ES-I3 (cell line): ENCODE measurements around the gene COPS8.

Experiments used
- H3K36me3 ChIP-seq: 2 replicates; pipeline ENCODE4 v1.6.1; 2013; ENCODE audit warnings: mild to moderate bottlenecking, low read length, control low read depth, moderate library complexity; ENCODE audit not compliant: insufficient read depth
- H3K4me1 ChIP-seq: 2 replicates; pipeline ENCODE4 v1.6.1; 2013; ENCODE audit warnings: mild to moderate bottlenecking, control low read depth, low read length; ENCODE audit not compliant: insufficient read depth
- H3K9ac ChIP-seq: 2 replicates; pipeline ENCODE4 v1.6.1; 2013; ENCODE audit warnings: low read depth, mild to moderate bottlenecking, low read length, moderate library complexity
- H3K9me3 ChIP-seq: 2 replicates; pipeline ENCODE4 v1.6.1; 2013; ENCODE audit warnings: mild to moderate bottlenecking, low read length, moderate library complexity; ENCODE audit not compliant: control insufficient read depth, insufficient read depth

The COPS8 gene

DNA sequence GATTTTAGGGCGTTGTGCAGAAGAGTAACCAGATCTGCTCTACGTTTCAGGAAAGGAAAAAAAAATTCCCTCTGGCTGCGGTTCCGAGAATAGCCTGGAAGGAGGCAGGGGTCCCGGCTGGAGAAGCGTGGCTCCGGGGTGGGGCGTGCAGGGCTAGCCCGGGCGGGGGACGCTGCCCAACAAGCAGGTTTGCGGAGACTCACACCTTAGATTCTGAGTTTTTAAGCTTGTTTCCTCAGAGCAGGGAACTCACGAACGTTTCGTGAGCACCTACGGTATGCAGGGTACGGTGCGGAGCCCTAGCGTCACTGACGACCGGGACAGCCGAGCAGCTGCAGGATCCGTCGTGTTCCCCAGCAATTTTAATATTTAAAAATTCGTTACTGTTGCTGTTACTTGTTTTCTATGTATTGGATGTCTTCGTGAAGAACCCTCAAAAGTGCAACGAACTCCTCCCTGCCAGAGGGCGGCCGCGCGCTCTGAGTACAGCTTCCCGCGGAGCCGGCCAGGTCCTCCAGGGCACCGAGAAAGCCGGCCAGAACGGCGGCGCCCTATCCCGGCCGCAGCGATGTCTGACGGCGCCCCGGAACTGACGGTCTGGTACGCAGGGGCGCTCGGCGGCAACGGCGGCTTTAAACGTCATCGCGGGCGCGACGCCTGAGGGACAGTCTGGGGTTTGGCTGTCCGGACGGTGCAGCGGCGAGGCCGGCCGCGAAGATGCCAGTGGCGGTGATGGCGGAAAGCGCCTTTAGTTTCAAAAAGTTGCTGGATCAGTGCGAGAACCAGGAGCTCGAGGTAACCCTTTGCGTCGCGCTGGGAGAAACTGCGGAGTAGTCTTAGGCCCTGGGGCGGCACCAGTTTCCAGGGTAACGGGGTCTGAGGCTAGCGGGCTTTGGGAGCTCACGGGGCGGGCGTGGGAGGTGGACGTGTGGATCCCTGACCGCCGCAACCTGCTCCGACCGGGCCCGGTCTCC, at the start of gene COPS8:
Gene COPS8, plus strand, starts transcription at position 642 of the 974 bp plus-strand sequence. Its CDS starts 76 bp downstream, at position 718.
- H3K9me3 ChIP-seq: no peaks in the 10 kb centered on the region
- H3K4me1 ChIP-seq: no peaks in the 10 kb centered on the region
- no peaks in the 10 kb centered on the region; the same call in 1 of the 2 replicates for H3K36me3 ChIP-seq
- H3K9ac ChIP-seq: peak within 1 kb of the TSS; percentile 95

DNA sequence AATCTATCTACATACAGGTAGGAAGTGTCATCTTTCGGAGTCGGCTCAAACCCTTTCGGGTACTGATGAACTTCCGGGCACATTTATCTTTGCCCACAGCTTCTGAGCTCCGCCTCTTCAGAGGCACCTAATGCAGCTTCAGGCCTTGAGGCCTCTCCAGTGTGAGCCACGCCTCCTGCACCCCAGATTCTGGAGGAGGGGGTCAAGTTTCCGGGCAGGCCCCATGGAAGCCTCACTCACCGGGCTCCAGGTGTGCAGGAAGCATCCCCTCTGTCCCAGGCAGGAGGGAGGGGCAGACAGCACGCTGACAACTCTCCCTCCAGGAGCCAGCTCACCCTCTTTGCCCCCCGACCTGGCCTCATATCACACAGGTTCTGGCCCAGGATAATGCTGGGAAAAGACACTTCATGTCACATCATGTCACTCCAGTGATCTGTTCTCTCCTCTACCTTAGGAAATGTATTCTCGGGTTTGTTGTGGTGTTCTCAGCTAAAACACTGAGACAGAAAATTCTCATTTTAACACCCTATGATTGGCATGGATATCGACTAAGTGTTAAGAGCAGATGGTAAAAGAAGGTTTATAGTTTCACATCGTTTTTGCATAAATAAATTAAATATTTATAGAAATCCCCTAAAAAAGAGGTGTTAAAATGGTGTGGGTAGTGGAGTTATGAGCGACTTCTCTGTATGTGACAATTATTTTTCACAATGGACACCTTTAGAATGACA, 46.2 kb upstream of the COPS8 start:
- H3K4me1 ChIP-seq: peaks cover 4% of the 10 kb centered on the region; the same call in 1 of the 2 replicates
- H3K9me3 ChIP-seq: no peaks in the 10 kb centered on the region
- no peaks in the 10 kb centered on the region for H3K36me3 ChIP-seq
- no peak overlapping the region for H3K9ac ChIP-seq

DNA sequence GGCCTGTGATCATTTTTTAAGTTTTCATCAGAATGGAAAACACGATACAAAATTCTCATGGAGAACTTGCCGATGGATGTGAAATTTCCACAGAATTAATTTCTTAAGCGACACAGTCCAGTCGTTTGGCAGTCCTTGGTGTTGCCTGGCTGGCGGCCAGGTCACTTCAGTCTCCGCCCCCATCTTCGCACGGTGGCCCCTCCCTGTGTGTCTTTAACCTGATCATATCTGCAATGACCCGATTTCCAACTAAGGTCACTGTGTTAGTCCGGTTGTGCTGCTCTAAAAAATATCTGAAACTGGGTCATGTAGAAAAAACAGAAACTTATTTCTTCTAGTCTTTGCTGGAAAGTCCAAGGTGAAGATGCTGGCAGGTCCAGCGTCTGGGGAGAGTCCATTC, 44.5 kb upstream of the COPS8 start:
- H3K36me3 ChIP-seq: no peaks in the 10 kb centered on the region
- H3K4me1 ChIP-seq: peaks cover 4% of the 10 kb centered on the region; the same call in 1 of the 2 replicates
- H3K9ac ChIP-seq: no peak overlapping the region
- H3K9me3 ChIP-seq: no peaks in the 10 kb centered on the region

DNA sequence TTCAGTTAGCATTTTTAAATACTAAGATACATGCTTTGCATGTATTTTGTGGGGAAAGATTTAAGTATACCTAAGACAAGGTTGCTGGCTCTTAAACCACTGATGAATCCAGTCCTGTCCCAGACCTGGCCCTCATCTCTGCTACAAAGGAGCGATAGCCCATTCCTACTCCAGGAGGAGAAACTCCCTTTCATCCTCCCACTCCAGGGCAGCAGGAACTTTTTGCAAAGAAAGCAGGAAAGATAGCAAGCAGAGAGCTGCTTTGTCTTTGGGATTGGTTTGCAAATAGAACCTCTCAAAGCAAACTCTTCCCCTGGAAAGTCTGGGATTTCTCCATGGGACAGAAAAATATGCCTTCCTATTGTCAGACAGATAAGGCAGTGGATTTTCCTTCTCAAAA, 43.6 kb upstream of the COPS8 start:
- Histone ChIP-seq H3K9me3 (no peaks in the 10 kb centered on the region), H3K4me1 (peaks cover 4% of the 10 kb centered on the region; the same call in 1 of the 2 replicates), H3K9ac (no peak overlapping the region), H3K36me3 (no peaks in the 10 kb centered on the region)

DNA sequence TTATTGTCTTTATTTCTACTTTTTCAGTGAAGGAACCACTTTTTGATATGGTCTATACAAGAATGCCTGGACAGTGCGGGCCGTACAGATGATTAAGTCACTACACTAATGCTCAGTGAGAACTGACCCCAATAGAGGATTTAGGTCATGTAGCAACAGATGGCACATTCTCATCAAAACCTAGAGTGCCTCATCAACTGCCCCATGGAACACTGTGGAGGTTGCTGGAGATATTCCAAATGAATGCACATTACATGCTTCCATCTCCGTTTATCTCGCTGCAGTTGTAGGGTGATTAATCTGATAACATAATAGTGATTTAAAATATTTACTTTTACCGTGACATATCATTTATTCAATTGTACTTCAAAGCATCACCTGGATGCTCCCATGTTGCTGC, 41.8 kb upstream of the COPS8 start:
- H3K36me3 ChIP-seq: no peaks in the 10 kb centered on the region
- H3K9me3 ChIP-seq: peaks cover 6% of the 10 kb centered on the region; the same call in 1 of the 2 replicates
- H3K9ac ChIP-seq: no peak overlapping the region
- peaks cover 4% of the 10 kb centered on the region; the same call in 1 of the 2 replicates for H3K4me1 ChIP-seq

DNA sequence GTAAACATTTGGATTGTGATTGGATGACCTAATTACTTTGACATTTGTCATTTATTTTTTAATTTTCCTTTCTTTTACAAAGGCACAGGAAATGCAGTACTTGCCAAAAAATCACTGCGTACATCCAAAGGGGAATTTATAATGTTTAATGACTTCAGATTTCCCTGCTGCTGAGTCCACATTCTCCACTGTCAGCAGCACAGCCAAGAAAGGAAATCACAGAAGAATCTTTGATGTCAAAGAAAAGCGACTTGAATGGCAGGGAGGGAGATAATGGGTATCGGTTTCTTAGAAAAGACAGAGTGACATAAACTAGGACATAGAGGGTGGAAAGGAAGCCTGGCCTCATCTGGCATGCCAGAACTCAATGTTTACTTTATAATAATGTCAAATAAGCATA, 41.4 kb upstream of the COPS8 start:
- no peaks in the 10 kb centered on the region for H3K36me3 ChIP-seq
- H3K9me3 ChIP-seq: peaks cover 6% of the 10 kb centered on the region; the same call in 1 of the 2 replicates
- no peak overlapping the region for H3K9ac ChIP-seq
- H3K4me1 ChIP-seq: peaks cover 4% of the 10 kb centered on the region; the same call in 1 of the 2 replicates

DNA sequence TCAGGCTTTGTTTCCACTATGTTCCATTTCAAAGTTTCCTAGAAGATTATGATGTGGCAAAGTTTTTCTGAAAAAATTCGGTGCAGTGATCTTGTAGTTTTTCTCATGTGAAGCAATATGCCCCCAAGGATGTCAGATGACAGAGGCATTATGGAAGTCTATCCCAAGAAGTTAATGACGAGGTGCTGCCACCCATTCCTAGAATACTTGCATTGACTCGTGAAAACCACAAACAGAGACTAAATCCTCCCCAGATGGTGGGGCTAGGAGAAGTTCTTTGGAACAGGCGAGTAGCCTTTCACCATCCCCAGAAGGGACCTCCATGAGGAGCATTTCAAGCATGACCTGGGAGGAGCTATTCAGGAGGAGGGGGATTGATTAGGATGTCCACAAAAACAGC, 40.2 kb upstream of the COPS8 start:
- no peaks in the 10 kb centered on the region for H3K36me3 ChIP-seq
- no peak overlapping the region for H3K9ac ChIP-seq
- peaks cover 4% of the 10 kb centered on the region; the same call in 1 of the 2 replicates for H3K4me1 ChIP-seq
- H3K9me3 ChIP-seq: peaks cover 8% of the 10 kb centered on the region; the same call in 1 of the 2 replicates

DNA sequence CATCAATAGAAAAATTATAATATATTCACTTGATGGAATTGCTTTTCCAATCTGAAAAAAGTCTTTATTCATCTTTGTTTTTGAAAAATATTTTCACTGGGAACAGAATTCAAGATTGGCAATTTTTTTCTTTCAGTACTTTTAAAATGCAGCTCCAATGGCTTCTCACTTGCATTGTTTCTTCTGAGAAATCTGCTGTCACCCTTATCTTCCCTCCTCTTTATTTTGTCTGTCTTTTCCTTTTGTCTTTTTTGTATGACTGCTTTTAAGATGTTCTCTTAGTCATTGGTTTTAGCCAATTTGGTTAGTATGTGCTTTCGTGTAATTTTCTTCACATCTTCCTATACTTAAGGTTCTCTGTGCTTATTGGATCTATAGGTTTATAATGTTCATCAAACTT, 37.1 kb upstream of the COPS8 start:
- no peak overlapping the region for H3K9ac ChIP-seq
- no peaks in the 10 kb centered on the region for H3K36me3 ChIP-seq
- H3K9me3 ChIP-seq: peaks cover 8% of the 10 kb centered on the region; the same call in 1 of the 2 replicates
- H3K4me1 ChIP-seq: no peaks in the 10 kb centered on the region

DNA sequence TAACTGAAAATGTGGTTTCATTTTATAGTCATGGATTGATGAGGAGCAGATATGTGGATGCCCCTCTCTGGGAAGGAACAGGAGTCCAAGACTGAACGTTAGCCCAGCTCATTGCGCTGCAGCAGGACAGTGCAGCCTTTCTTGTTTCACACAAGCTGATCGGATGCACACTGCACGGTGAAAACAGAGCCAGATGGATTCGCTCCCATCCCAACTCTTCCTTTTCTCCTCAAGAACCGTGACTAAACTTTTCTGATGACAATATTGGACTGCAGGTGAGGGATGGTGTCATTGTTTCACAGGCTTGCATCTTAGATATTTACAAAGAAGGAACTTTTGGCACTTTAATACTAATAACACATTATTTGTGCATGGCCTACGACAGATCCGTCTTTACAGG, 33.8 kb upstream of the COPS8 start:
- Histone ChIP-seq H3K4me1 (no peaks in the 10 kb centered on the region), H3K9ac (no peak overlapping the region), H3K36me3 (no peaks in the 10 kb centered on the region), H3K9me3 (peaks cover 8% of the 10 kb centered on the region; the same call in 1 of the 2 replicates)

DNA sequence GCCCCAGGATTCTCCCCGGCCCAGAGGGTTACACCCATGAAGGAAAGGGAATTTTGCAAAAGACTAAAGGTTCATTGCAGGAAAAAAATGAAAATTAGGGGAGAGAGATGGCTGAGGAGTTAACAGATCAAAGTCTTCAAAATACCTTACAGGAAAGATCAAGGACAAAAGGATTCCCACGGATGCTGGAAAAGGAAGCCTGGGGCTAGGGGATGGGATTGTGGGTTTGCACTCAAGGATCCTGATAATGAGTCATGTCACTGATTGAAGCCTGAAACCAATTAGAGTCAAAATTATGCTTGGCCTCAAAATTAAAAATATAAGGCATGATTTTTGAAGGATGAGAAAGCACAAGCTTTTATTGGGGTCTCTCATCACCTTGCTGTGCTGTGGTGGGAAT, 32.6 kb upstream of the COPS8 start:
- Histone ChIP-seq H3K36me3 (no peaks in the 10 kb centered on the region), H3K9me3 (peaks cover 3% of the 10 kb centered on the region; the same call in 1 of the 2 replicates), H3K9ac (no peak overlapping the region), H3K4me1 (no peaks in the 10 kb centered on the region)

DNA sequence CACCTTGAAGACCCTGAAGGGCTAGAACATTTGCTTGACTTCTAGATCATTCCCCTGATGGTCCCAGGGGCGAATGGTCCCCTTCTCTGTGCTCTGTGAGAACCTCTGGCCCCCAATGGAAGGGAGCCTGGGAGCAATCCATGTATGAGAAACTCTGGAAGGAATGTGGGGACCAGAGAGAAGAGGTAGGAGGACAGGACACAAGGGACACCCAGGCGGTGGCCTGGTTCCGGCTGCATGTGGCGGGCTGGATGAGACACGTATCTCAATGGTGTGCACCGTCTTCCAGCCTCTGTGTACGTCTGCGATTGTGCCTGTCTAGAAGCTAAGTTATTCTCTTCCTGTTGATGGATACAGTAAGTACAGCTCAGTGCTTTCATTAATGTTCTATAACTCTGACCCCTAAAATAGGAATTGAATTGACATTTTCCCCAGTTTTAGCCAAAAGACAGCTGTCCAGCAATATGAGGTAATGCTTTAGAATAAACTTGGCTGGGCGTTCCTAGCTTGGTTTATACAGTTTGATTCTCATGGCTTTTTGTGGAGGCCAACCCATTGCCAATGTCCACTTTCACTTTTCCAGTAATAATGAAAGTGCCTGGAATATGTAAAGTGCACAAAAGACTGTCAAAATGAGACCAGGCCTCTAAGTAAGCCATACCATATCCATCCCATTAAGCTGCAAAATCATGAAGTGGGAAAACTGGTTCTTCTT, 30.1 kb upstream of the COPS8 start:
- Histone ChIP-seq H3K4me1 (no peaks in the 10 kb centered on the region), H3K9me3 (no peaks in the 10 kb centered on the region), H3K36me3 (no peaks in the 10 kb centered on the region), H3K9ac (no peak overlapping the region)

DNA sequence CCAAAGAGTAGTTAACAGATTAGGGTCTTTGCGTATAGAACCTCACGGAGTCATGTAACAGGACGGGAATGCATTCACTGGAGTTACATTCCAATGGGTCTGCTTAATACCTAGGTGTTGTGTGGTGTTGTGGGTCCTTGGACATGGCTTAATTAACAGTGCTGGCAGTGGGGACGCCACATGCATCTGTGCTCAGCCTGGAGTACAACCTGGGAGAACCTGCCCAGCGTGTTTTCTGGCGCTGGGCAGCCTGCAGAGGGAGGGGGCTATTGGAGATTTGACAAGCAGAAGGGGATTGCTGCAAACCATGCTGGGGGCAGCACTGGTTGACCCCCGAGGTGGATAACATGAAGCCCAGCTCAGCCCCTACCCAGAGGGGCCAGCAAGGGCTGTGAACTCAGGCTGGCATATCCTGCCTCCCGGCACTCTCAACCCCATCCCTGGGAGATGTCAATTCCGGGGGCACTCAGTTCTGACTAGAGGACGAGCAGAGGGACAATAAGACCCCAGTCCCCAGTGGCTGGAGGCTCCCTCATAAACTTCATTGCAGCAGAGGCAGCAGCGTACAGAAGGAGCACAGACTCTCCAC, 29.3 kb upstream of the COPS8 start:
- Histone ChIP-seq H3K4me1 (no peaks in the 10 kb centered on the region), H3K9me3 (no peaks in the 10 kb centered on the region), H3K9ac (no peak overlapping the region), H3K36me3 (no peaks in the 10 kb centered on the region)

DNA sequence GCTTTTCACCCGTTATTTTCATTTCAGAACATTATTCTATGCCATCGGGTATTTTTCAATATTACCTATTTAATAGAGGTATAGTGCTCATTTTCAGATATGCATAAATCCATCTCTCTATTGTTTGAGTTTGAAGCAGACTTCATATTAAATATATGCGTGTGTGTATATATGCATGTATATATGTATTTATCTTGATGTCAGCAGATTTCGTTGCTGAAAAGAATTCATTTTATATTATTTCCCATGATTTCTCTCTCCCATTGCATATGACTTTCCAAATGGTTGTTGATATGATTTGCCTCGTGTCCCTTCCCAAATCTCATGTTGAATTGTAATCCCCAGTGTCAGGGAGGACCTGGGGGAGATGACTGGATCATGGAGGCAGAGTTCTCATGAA, 28.6 kb upstream of the COPS8 start:
- Histone ChIP-seq H3K36me3 (no peaks in the 10 kb centered on the region), H3K4me1 (no peaks in the 10 kb centered on the region), H3K9ac (no peak overlapping the region), H3K9me3 (no peaks in the 10 kb centered on the region)

DNA sequence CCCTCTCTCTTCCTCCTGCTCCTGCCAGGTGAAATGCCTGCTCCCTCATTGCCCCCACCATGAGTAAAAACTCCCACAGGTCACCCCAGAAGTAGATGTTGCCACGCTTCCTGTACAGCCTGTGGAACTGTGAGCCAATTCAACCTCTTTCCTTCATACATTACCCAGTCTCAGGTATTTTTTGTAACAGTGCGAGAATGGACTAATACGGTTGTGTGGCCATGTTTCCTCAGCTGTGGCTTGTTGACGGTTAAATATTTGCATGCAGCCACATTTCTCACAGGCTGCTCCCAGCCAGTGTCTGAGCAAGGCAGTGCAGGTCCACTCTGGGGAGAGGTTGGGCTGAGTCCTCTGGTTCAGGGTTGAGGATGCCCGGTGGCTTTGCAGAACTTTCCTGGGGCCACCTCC, 27.8 kb upstream of the COPS8 start:
- Histone ChIP-seq H3K4me1 (peaks cover 4% of the 10 kb centered on the region; the same call in 1 of the 2 replicates), H3K9ac (no peak overlapping the region), H3K9me3 (no peaks in the 10 kb centered on the region), H3K36me3 (no peaks in the 10 kb centered on the region)
